Right lobe of liver (tissue), 4 donors: ENCODE measurements around the gene TMEM132D.

Experiments
- CTCF ChIP-seq, 4 donors: fragments of 200-600 bp in 3 of 4; fragments of 450-650 bp in 1 of 4; IDR thresholded peaks; one replicate each; pipeline versions ENCODE4 v1.5.1 to v1.8.0; 2016 to 2022; ENCODE audit warnings: antibody characterized with exemption in 4 of 4, mild to moderate bottlenecking in 2 of 4
- POLR2A ChIP-seq: fragments of 450-650 bp; IDR thresholded peaks from one replicate; pipeline ENCODE4 v1.6.1; 2017; ENCODE audit warnings: antibody characterized with exemption, mild to moderate bottlenecking
- donor health status: DM: no; HTN: no; CAD: no.
- donor health status: DM: no; HTN: no; CAD: no.
- donor health status: DM: no; HTN: yes; CAD: no.

- TF ChIP-seq CTCF (IDR thresholded peaks at IDR 0.05) (no peak), POLR2A (no peak)
These were observed 176.7 kb downstream of the TMEM132D start for GRCh38 chr12:129727100-129727499.
